ENCODE results near the gene FNDC3B.

DNA sequence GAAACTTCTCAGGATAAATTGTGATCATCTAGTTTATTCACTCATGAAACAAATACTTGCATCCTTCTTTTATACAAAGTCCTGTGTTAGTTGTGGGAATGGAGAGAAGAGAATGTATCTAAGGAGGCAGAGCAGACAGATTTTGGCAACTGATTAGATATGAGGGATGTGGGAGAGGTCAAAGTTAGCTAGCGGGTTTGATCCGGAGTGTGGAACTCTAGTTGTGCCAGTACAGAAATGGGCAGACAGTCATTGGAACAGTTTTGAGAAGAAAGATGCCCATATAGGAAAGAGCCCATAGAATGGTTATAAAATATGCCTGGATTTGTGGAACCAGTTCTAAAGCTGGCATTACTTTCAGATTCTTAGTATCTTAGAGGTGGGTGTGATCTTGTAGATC, 141.1 kb downstream of the FNDC3B start:
- TF ChIP-seq, protein P1, sequence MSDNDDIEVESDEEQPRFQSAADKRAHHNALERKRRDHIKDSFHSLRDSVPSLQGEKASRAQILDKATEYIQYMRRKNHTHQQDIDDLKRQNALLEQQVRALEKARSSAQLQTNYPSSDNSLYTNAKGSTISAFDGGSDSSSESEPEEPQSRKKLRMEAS (IDR thresholded peaks at IDR 0.05), result no peak
- TF ChIP-seq TEAD4 (IDR thresholded peaks at IDR 0.05) (no peak), EP300 (IDR thresholded peaks at IDR 0.05; ENCODE audit: borderline replicate concordance) (no peak), RAD21 (IDR thresholded peaks at IDR 0.05; ENCODE audit: low read depth) (no peak), TCF12 (IDR thresholded peaks at IDR 0.05; ENCODE audit: low read depth) (no peak), CEBPB (IDR thresholded peaks at IDR 0.05) (no peak), EGR1 (IDR thresholded peaks at IDR 0.05) (no peak), CREB1 (IDR thresholded peaks at IDR 0.05; ENCODE audit: low read depth) (no peak), FOXM1 (IDR thresholded peaks at IDR 0.05; ENCODE audit: borderline replicate concordance, low read depth) (no peak)
- TF ChIP-seq, protein P2, sequence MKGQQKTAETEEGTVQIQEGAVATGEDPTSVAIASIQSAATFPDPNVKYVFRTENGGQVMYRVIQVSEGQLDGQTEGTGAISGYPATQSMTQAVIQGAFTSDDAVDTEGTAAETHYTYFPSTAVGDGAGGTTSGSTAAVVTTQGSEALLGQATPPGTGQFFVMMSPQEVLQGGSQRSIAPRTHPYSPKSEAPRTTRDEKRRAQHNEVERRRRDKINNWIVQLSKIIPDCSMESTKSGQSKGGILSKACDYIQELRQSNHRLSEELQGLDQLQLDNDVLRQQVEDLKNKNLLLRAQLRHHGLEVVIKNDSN (IDR thresholded peaks at IDR 0.05), result no peak

All from Ishikawa (cell line).